Endothelial cell of umbilical vein (primary cell): ENCODE measurements around the gene MRPL33. TPM values are rescaled to one million over a fixed set of nuclear protein-coding genes. Genes with fewer than 3 reads are reported as not detected.
"Not testable (repeated sequence)": the region's sequence is repeated elsewhere in the genome, so short reads cannot be mapped to it uniquely, and the experiment has no call there.

ENCODE experiments used
- BruUV-seq: library from RNA; stranded (reverse); fragments of 400-500 nt; replicated peaks from 2 replicates; lab custom pipeline; 2021; lab: Mats Ljungman, UMichigan
- CTCF ChIA-PET: fragments of 300-600, 350-600 bp; sonication (Branson Sonifier 250); formaldehyde crosslinking; loops from one replicate; lab custom pipeline; 2021; ENCODE audit warnings: antibody characterized with exemption, inconsistent platforms; lab: Charles Lee
- POLR2A ChIA-PET: fragments of 300-600, 350-600 bp; sonication (Branson Sonifier 250); formaldehyde crosslinking; loops from one replicate; lab custom pipeline; 2021; ENCODE audit warnings: antibody characterized with exemption, inconsistent platforms; lab: Charles Lee
- DNase-seq: peaks from one replicate; pipeline ENCODE4 v3.0.0-alpha.2; 2011; ENCODE audit warnings: low read depth, low spot score
- FAIRE-seq: peaks from 2 replicates; lab custom pipeline; 2011; peaks lifted over from hg19 to GRCh38; lab: Jason Lieb, UNC
- H2AFZ ChIP-seq: 2 replicates; pipeline ENCODE4 v1.6.0; 2012; ENCODE audit warnings: low read depth, low read length, control low read depth, inconsistent platforms
- H3K27ac ChIP-seq: 2 replicates; pipeline ENCODE4 v1.5.1; 2011; ENCODE audit warnings: low read depth, mild to moderate bottlenecking, control low read depth, low read length, moderate library complexity; ENCODE audit not compliant: insufficient read depth
- H3K27me3 ChIP-seq, 2 experiments: 2 replicates each; pipeline versions ENCODE4 v1.6.0 to v1.6.1; 2011; ENCODE audit warnings: low read length in 2 of 2, mixed read lengths in 1 of 2; ENCODE audit not compliant: control insufficient read depth in 2 of 2, insufficient read depth in 2 of 2
- H3K36me3 ChIP-seq, 2 experiments: 2 replicates in 1 of 2; 3 replicates in 1 of 2; pipeline ENCODE4 v1.5.1; 2011; ENCODE audit warnings: low read length in 2 of 2, mild to moderate bottlenecking in 1 of 2, moderate library complexity in 1 of 2; ENCODE audit not compliant: control insufficient read depth in 2 of 2, insufficient read depth in 2 of 2; ENCODE audit errors: extremely low read depth in 1 of 2
- H3K4me1 ChIP-seq: 3 replicates; pipeline ENCODE4 v1.5.1; 2011; ENCODE audit warnings: mild to moderate bottlenecking, low read length; ENCODE audit not compliant: control insufficient read depth, insufficient read depth; ENCODE audit errors: extremely low read depth
- H3K4me2 ChIP-seq: 2 replicates; pipeline ENCODE4 v1.6.1; 2011; ENCODE audit warnings: low read length, control low read depth, mixed read lengths; ENCODE audit not compliant: insufficient read depth
- H3K4me3 ChIP-seq, 3 experiments: fragments of 200-600 bp in 1 of 3; sonication (generic), shearing (Covaris generic) in 1 of 3; replicated peaks in 1 of 3; 2 replicates each; pipeline ENCODE4 v1.5.1; 2011 to 2016; ENCODE audit warnings: control low read depth in 3 of 3, low read length in 3 of 3, mild to moderate bottlenecking in 2 of 3, inconsistent platforms in 1 of 3, low read depth in 1 of 3, moderate library complexity in 1 of 3; ENCODE audit not compliant: insufficient read depth in 1 of 3
- H3K79me2 ChIP-seq: 2 replicates; pipeline ENCODE4 v1.6.0; 2012; ENCODE audit warnings: low read length, inconsistent platforms; ENCODE audit not compliant: control insufficient read depth, insufficient read depth
- H3K9ac ChIP-seq: replicated peaks from 2 replicates; pipeline ENCODE3; 2011; ENCODE audit warnings: low read length, control low read depth; ENCODE audit not compliant: insufficient read depth; ENCODE audit errors: extremely low read depth
- H3K9me1 ChIP-seq: replicated peaks from 3 replicates; pipeline ENCODE4 v1.6.0; 2011; ENCODE audit warnings: mild to moderate bottlenecking, low read length; ENCODE audit not compliant: control insufficient read depth, insufficient read depth; ENCODE audit errors: extremely low read depth
- H3K9me3 ChIP-seq: replicated peaks from 2 replicates; pipeline ENCODE4 v1.5.1; 2012; ENCODE audit warnings: low read length, inconsistent platforms; ENCODE audit not compliant: control insufficient read depth, insufficient read depth
- H4K20me1 ChIP-seq: replicated peaks from 2 replicates; pipeline ENCODE3; 2011; ENCODE audit warnings: mild to moderate bottlenecking, low read length; ENCODE audit not compliant: control insufficient read depth, insufficient read depth; ENCODE audit errors: extremely low read depth
- EZH2 ChIP-seq: IDR thresholded peaks from 2 replicates; pipeline ENCODE4 v1.6.1; 2012; ENCODE audit warnings: borderline replicate concordance, low read depth, mild to moderate bottlenecking, moderate library complexity, low read length, inconsistent platforms; ENCODE audit not compliant: severe bottlenecking
- GATA2 ChIP-seq: IDR thresholded peaks from 2 replicates; pipeline ENCODE4 v1.7.0; 2011; ENCODE audit warnings: low read depth, mild to moderate bottlenecking, moderate library complexity, mixed read lengths, low read length; ENCODE audit not compliant: insufficient read length, insufficient read depth
- JUN ChIP-seq: IDR thresholded peaks from 2 replicates; pipeline ENCODE4 v1.6.1; 2011; ENCODE audit warnings: borderline replicate concordance, low read depth; ENCODE audit not compliant: insufficient read length, insufficient read depth
- MYC ChIP-seq: IDR thresholded peaks from one replicate; pipeline ENCODE4 v1.6.1; 2011; ENCODE audit warnings: mild to moderate bottlenecking, low read depth, low read length
- dilution Hi-C: fragments of 300-500 bp; cut with MboI; formaldehyde crosslinking; loops from one replicate; pipeline ENCODE4 v1.15.0; 2019; ENCODE audit warnings: low sequenced_read_pairs; ENCODE audit not compliant: extremely low pct_ligation_motif_present
- intact Hi-C: fragments of 100-400 bp; cut with micrococcal nuclease; formaldehyde crosslinking; loops from one replicate; pipeline ENCODE4 v1.10.0; 2022
- polyA plus RNA-seq, 4 experiments: library from polyadenylated mRNA; depleted of rRNA in 3 of 4; stranded (reverse) in 3 of 4; unstranded in 1 of 4; fragments of >200 nt; gene quantifications; 2 replicates each; pipeline versions ENCODE4 v1.2.1 to v1.2.3, GENCODE V29; 2011 to 2012; ENCODE audit warnings: missing spikeins in 1 of 4
- total RNA-seq: library from RNA; stranded (reverse); gene quantifications from 2 replicates; pipeline ENCODE4 v1.2.3, GENCODE V29; 2021
- TF ChIP-seq, protein P1 (sequence below): IDR thresholded peaks from 2 replicates; pipeline ENCODE4 v1.6.1; 2011; ENCODE audit not compliant: insufficient read depth, insufficient read length

The MRPL33 gene
- total and polyA plus RNA-seq, 2 donors (not counting 3 experiments of a cell fraction or from before 2014, with no cell fraction given): 36.1 to 97.4 TPM

- POLR2A ChIA-PET, H3K4me2 ChIP-seq, H3K9me3 ChIP-seq, H3K36me3 ChIP-seq, H3K9me1 ChIP-seq, BruUV-seq, H3K27me3 ChIP-seq, H4K20me1 ChIP-seq, H3K79me2 ChIP-seq, DNase-seq, H3K27ac ChIP-seq, FAIRE-seq, H3K4me1 ChIP-seq, H3K9ac ChIP-seq, H2AFZ ChIP-seq, H3K4me3 ChIP-seq, intact Hi-C loops: not testable (repeated sequence)
- CTCF ChIA-PET: interaction anchor here (1.0 kb wide), 1 partner anchor 13 kb away, joined by 3 read pairs; no protein-coding TSS in a partner anchor
- dilution Hi-C loops: loop anchor here (25.0 kb wide), 1 partner anchor 667 kb away; no protein-coding TSS in a partner anchor
Measured at GRCh38 chr2:27745494-27745893, 26.0 kb upstream of the MRPL33 start.

DNA sequence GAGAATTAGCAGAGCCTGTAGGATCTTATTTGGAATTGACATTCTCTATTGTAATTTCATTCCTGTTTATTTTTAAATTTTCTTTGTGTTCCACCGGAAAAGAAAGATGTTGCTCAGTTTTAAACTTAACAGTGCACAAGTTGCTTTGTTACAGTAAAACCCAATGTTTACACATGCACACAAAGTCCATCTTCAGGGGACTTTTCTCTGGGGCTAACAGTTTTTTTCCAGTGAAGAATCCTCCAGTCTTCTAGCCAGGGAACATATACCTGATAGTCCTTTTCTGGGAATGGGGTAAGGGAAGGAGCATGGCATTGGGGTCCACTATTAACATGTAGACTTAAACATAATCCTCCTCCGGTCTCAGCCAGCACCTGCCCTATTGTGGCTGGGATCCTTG, 25.2 kb upstream of the MRPL33 start:
- H3K36me3 ChIP-seq: no peaks in the 10 kb centered on the region
- dilution Hi-C loops (loop anchor here (25.0 kb wide), 1 partner anchor 666 kb away; no protein-coding TSS in a partner anchor), intact Hi-C loops (no loop called here)
- POLR2A ChIA-PET: no interaction called here
- H3K9me3 ChIP-seq: no peaks in the 10 kb centered on the region
- TF ChIP-seq JUN (no peak), GATA2 (no peak), EZH2 (no peak), MYC (no peak)
- TF ChIP-seq, protein P1, sequence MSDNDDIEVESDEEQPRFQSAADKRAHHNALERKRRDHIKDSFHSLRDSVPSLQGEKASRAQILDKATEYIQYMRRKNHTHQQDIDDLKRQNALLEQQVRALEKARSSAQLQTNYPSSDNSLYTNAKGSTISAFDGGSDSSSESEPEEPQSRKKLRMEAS: no peak
- FAIRE-seq: no peak
- no peak overlapping the region for H2AFZ ChIP-seq
- BruUV-seq: no TSS peak
- no peak overlapping the region for H3K9ac ChIP-seq
- no peaks in the 10 kb centered on the region for H3K9me1 ChIP-seq
- H3K27ac ChIP-seq: no peak overlapping the region
- CTCF ChIA-PET: no interaction called here
- DNase-seq: no peak
- H4K20me1 ChIP-seq: no peaks in the 10 kb centered on the region
- H3K4me2 ChIP-seq: no peak overlapping the region
- H3K79me2 ChIP-seq: no peaks in the 10 kb centered on the region
- H3K4me3 ChIP-seq: no peak overlapping the region
- no peaks in the 10 kb centered on the region for H3K27me3 ChIP-seq
- no peaks in the 10 kb centered on the region for H3K4me1 ChIP-seq
